ENCODE measurements around the gene SULT1C3.

Gene SULT1C3

DNA sequence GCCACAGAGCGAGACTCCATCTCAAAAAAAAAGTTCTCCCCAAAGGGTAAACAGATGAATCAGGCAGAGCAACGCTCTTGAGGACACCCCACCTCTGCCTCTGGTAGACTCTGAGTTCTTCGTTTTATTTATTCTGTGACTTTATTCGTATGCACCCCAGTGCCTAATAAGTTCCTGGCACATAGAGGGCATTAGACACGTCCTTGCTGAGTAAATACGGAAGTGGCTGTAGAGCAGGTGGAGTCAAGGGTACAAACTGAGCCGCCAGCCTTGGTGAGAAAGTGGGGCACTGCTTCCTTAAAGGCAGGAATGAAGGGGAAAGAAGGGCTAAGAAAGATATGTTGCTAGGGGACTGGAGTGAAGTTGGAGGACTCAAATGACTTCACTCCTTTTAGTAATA is 61.8 kb downstream of the SULT1C3 start (continued):
- TF ChIP-seq ZC3H10 (CRISPR knock-in tag; IDR thresholded peaks at IDR 0.05), result no peak

DNA sequence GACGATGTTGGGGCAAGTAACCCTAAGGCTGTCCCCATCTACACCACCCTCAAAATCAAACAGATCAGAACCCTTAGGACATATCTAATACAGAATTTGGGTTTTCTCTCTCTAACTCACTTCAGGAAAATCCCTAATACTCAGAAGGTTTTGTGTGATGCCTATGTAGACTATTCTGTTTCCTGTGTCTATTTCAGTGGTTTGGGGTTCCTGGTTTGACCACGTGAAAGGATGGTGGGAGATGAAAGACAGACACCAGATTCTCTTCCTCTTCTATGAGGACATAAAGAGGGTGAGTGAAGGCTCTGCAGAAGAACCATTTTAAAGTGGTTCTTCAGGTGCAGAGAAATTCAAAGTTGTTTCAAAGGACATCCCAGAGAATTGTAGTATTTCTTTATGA is 65.2 kb downstream of the SULT1C3 start:
- ATAC-seq, result no peak
- no peak for TF ChIP-seq ZNF8 (CRISPR knock-in tag; IDR thresholded peaks at IDR 0.05)
- TF ChIP-seq, protein P1, sequence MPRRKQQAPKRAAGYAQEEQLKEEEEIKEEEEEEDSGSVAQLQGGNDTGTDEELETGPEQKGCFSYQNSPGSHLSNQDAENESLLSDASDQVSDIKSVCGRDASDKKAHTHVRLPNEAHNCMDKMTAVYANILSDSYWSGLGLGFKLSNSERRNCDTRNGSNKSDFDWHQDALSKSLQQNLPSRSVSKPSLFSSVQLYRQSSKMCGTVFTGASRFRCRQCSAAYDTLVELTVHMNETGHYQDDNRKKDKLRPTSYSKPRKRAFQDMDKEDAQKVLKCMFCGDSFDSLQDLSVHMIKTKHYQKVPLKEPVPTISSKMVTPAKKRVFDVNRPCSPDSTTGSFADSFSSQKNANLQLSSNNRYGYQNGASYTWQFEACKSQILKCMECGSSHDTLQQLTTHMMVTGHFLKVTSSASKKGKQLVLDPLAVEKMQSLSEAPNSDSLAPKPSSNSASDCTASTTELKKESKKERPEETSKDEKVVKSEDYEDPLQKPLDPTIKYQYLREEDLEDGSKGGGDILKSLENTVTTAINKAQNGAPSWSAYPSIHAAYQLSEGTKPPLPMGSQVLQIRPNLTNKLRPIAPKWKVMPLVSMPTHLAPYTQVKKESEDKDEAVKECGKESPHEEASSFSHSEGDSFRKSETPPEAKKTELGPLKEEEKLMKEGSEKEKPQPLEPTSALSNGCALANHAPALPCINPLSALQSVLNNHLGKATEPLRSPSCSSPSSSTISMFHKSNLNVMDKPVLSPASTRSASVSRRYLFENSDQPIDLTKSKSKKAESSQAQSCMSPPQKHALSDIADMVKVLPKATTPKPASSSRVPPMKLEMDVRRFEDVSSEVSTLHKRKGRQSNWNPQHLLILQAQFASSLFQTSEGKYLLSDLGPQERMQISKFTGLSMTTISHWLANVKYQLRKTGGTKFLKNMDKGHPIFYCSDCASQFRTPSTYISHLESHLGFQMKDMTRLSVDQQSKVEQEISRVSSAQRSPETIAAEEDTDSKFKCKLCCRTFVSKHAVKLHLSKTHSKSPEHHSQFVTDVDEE (CRISPR knock-in tag; IDR thresholded peaks at IDR 0.05), result no peak

DNA sequence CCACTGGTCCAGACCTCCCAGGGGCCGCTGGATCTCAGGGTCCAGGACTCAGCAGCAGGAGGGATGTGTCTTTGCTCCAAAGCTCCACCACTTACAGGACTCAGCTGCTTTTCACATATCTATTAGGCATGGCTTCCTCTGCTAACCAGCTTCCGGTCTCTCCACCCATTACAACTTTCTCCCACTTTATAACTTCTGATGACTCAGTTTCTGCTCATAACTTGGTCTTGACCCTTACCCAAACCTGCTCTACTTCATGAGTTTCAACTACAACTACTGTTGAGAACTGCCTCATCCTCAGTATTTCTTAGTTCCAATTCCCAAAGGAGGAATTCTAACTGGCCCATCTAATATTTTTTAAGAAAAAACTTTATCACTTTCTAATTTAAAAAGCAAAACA is 66.1 kb downstream of the SULT1C3 start:
- ATAC-seq, result no peak
- TF ChIP-seq PPARA (CRISPR knock-in tag; IDR thresholded peaks at IDR 0.05; ENCODE audit: borderline replicate concordance) (no peak), ZC3H10 (CRISPR knock-in tag; IDR thresholded peaks at IDR 0.05) (no peak), ESRRG (CRISPR knock-in tag; IDR thresholded peaks at IDR 0.05) (no peak), ARNTL (CRISPR knock-in tag; IDR thresholded peaks at IDR 0.05; ENCODE audit: borderline replicate concordance, low read depth) (no peak), TOX (CRISPR knock-in tag; IDR thresholded peaks at IDR 0.05; ENCODE audit: borderline replicate concordance) (no peak), OSR1 (CRISPR knock-in tag; IDR thresholded peaks at IDR 0.05) (no peak), GLIS3 (CRISPR knock-in tag; IDR thresholded peaks at IDR 0.05) (no peak), RARB (CRISPR knock-in tag; IDR thresholded peaks at IDR 0.05) (no peak), ZFP3 (CRISPR knock-in tag; IDR thresholded peaks at IDR 0.05) (no peak), TCF4 (CRISPR knock-in tag; IDR thresholded peaks at IDR 0.05; ENCODE audit: borderline replicate concordance) (no peak), BACH2 (CRISPR knock-in tag; IDR thresholded peaks at IDR 0.05; ENCODE audit: borderline replicate concordance) (no peak), ISL1 (CRISPR knock-in tag; IDR thresholded peaks at IDR 0.05) (no peak)
- TF ChIP-seq, protein P2, sequence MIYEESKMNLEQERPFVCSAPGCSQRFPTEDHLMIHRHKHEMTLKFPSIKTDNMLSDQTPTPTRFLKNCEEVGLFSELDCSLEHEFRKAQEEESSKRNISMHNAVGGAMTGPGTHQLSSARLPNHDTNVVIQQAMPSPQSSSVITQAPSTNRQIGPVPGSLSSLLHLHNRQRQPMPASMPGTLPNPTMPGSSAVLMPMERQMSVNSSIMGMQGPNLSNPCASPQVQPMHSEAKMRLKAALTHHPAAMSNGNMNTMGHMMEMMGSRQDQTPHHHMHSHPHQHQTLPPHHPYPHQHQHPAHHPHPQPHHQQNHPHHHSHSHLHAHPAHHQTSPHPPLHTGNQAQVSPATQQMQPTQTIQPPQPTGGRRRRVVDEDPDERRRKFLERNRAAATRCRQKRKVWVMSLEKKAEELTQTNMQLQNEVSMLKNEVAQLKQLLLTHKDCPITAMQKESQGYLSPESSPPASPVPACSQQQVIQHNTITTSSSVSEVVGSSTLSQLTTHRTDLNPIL (CRISPR knock-in tag; IDR thresholded peaks at IDR 0.05; ENCODE audit: low read depth), result no peak
- TF ChIP-seq, protein P1 (CRISPR knock-in tag; IDR thresholded peaks at IDR 0.05), result no peak

DNA sequence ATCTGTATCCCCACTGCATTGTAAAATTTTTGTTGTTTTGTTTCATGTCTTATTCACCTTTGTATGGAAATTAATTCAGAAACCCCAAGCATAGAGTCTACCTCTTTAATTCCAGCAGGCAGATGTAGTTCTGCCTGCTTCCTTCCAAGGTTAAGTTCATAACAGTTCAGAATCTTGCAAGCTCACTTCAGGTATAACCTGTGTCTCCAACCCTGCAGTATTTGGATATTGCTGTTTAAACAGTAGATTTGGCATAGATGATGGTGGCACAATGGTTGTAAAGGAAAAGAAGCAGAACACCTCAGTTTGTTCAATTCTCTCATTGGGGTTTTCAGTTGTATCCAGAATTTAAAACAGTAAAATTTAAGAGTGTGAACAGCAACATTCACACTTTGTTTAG is 70.1 kb downstream of the SULT1C3 start:
- no peak for ATAC-seq
- TF ChIP-seq SNAI2 (CRISPR knock-in tag; IDR thresholded peaks at IDR 0.05) (no peak), ZFP30 (CRISPR knock-in tag; IDR thresholded peaks at IDR 0.05) (no peak), ARNTL (CRISPR knock-in tag; IDR thresholded peaks at IDR 0.05; ENCODE audit: borderline replicate concordance, low read depth) (no peak), PPARA (CRISPR knock-in tag; IDR thresholded peaks at IDR 0.05; ENCODE audit: borderline replicate concordance) (no peak), BACH2 (CRISPR knock-in tag; IDR thresholded peaks at IDR 0.05; ENCODE audit: borderline replicate concordance) (no peak), RARB (CRISPR knock-in tag; IDR thresholded peaks at IDR 0.05) (no peak)
- TF ChIP-seq, protein P3, sequence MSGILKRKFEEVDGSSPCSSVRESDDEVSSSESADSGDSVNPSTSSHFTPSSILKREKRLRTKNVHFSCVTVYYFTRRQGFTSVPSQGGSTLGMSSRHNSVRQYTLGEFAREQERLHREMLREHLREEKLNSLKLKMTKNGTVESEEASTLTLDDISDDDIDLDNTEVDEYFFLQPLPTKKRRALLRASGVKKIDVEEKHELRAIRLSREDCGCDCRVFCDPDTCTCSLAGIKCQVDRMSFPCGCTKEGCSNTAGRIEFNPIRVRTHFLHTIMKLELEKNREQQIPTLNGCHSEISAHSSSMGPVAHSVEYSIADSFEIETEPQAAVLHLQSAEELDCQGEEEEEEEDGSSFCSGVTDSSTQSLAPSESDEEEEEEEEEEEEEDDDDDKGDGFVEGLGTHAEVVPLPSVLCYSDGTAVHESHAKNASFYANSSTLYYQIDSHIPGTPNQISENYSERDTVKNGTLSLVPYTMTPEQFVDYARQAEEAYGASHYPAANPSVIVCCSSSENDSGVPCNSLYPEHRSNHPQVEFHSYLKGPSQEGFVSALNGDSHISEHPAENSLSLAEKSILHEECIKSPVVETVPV (CRISPR knock-in tag; IDR thresholded peaks at IDR 0.05), result no peak

Data from SK-N-SH treated with all-trans-retinoic acid at 6 μM for 48 hours (cell line).